Dermis microvascular lymphatic vessel endothelial cell (primary cell): ENCODE results near the gene CDKAL1. TPM values are rescaled to one million over a fixed set of nuclear protein-coding genes. Genes with fewer than 3 reads are reported as not detected.
A peak's percentile ranks its signal among the peaks of the same experiment; 100 is the strongest.
"Not testable (repeated sequence)": the region's sequence is repeated elsewhere in the genome, so short reads cannot be mapped to it uniquely, and the experiment has no call there.

Source experiments
- DNase-seq, 2 donors: peaks; one replicate each; pipeline versions ENCODE4 v3.0.0 to v3.0.0-alpha.2; 2010; ENCODE audit warnings: low read depth in 2 of 2
- total RNA-seq: library from RNA; depleted of rRNA; stranded (reverse); fragments of >200 nt; gene quantifications from 2 replicates; pipeline ENCODE4 v1.2.1, GENCODE V29; 2014

CDKAL1 gene
- total RNA-seq, 1 donor from 2014 or later = 17.8 TPM

GRCh38 chr6:20916086-20916485 lies 381.8 kb downstream of the CDKAL1 start:
- peak in 1 of 2 donors; percentile 55 for DNase-seq

GRCh38 chr6:20918868-20919267 lies 384.6 kb downstream of the CDKAL1 start:
- DNase-seq = peak; percentile 7 to 81

- DNase-seq = peak in 1 of 2 donors; percentile 33
Measured at GRCh38 chr6:20919677-20920385, 385.6 kb downstream of the CDKAL1 start.

- no peak for DNase-seq
Measured at GRCh38 chr6:20921578-20921977, 387.3 kb downstream of the CDKAL1 start.

GRCh38 chr6:20922743-20923142 lies 388.5 kb downstream of the CDKAL1 start:
- no peak for DNase-seq

- not testable (repeated sequence) for DNase-seq
Measured at GRCh38 chr6:20924094-20924493, 389.8 kb downstream of the CDKAL1 start.

- DNase-seq = no peak
Measured at GRCh38 chr6:20924911-20925543, 390.8 kb downstream of the CDKAL1 start.

GRCh38 chr6:20927130-20927860 lies 393.0 kb downstream of the CDKAL1 start:
- DNase-seq = no peak

GRCh38 chr6:20929283-20929682 lies 395.0 kb downstream of the CDKAL1 start:
- no peak for DNase-seq

- no peak for DNase-seq
Measured at GRCh38 chr6:20931093-20931492, 396.8 kb downstream of the CDKAL1 start.

- DNase-seq = no peak
Measured at GRCh38 chr6:20931772-20932171, 397.5 kb downstream of the CDKAL1 start.

- DNase-seq = no peak
Measured at GRCh38 chr6:20932284-20932683, 398.0 kb downstream of the CDKAL1 start.

GRCh38 chr6:20933057-20933788 lies 399.0 kb downstream of the CDKAL1 start:
- DNase-seq = no peak

- no peak for DNase-seq
Measured at GRCh38 chr6:20936949-20937348, 402.7 kb downstream of the CDKAL1 start.

GRCh38 chr6:20939161-20939775 lies 405.0 kb downstream of the CDKAL1 start:
- DNase-seq = no peak

- DNase-seq = no peak
Measured at GRCh38 chr6:20943040-20943627, 408.9 kb downstream of the CDKAL1 start.

- DNase-seq = no peak
Measured at GRCh38 chr6:20943922-20944321, 409.7 kb downstream of the CDKAL1 start.

GRCh38 chr6:20946022-20946421 lies 411.8 kb downstream of the CDKAL1 start:
- no peak for DNase-seq

- DNase-seq = no peak
Measured at GRCh38 chr6:20946890-20947289, 412.6 kb downstream of the CDKAL1 start.

- DNase-seq = no peak
Measured at GRCh38 chr6:20947977-20948376, 413.7 kb downstream of the CDKAL1 start.

- no peak for DNase-seq
Measured at GRCh38 chr6:20948556-20948955, 414.3 kb downstream of the CDKAL1 start.
